ENCODE data around the gene PRKCE. TPM values are rescaled to one million over a fixed set of nuclear protein-coding genes. Genes with fewer than 3 reads are reported as not detected.

The PRKCE gene
- total RNA-seq, 4 donors from 2014 or later = 10.9 to 19.6 (median 14.9) TPM

DNA sequence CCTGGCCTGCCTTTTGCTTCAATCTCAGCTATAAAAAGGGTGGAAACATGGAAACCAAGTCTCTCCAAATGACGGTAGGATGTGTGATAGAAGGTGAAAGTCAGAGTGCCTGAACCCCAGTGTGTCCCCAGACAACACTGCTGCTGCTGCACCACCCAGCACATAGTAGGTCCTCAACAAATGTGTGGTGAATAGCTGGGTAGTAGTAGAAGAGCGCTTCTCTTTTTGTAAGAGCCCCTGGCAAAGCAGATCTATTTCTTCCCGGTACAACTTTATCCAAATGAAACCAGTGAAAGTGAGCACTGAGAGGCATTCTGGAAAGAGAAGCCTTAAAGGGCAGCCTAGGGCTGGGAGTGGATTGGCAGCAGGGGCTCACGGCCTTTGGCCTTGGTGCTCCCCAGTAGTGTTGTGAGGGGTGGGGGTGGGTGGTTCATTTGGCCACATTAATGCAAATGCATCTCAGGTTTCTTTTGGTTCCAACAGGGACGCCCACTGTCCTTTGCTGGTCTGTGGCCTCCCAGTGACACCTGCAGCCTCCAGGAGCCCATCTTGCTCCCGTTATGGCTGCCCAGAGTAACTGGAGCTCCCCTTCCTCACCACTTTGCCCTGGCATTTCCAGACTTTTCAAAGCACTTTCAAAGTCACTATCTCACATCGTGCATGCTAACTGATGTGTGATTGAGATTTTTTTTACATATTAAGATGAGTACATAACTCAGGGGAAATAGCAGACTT lies 341.4 kb downstream of the PRKCE start:
- TF ChIP-seq, protein P1, sequence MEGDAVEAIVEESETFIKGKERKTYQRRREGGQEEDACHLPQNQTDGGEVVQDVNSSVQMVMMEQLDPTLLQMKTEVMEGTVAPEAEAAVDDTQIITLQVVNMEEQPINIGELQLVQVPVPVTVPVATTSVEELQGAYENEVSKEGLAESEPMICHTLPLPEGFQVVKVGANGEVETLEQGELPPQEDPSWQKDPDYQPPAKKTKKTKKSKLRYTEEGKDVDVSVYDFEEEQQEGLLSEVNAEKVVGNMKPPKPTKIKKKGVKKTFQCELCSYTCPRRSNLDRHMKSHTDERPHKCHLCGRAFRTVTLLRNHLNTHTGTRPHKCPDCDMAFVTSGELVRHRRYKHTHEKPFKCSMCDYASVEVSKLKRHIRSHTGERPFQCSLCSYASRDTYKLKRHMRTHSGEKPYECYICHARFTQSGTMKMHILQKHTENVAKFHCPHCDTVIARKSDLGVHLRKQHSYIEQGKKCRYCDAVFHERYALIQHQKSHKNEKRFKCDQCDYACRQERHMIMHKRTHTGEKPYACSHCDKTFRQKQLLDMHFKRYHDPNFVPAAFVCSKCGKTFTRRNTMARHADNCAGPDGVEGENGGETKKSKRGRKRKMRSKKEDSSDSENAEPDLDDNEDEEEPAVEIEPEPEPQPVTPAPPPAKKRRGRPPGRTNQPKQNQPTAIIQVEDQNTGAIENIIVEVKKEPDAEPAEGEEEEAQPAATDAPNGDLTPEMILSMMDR (IDR thresholded peaks at IDR 0.05; ENCODE audit: low read depth) = no peak

DNA sequence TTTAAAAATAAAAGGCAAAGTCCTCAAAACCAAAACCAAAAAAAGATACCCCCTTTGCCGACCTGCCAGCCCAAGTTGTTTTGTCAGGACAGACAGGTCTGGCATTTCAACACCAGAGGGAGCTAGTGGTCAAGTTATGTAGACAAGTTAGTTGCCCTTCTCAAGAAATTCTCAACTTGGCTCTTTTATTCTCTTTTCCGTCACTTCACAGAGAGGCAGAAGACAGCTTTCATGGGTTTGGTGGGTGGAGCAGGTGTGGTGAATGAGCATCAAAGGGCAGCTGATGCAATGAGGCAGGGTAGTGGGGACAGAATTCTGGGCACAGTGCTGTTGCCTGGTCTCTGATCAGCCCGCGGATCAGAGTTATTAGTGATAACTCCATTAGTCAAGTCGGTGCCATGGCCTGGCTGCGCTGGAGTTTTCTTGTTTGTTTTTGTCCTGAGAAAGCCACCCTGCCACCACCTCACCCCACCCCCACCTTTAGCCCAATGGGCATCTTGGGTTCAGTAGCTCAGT lies 342.1 kb downstream of the PRKCE start:
- TF ChIP-seq, protein P1 (IDR thresholded peaks at IDR 0.05; ENCODE audit: low read depth) = no peak

DNA sequence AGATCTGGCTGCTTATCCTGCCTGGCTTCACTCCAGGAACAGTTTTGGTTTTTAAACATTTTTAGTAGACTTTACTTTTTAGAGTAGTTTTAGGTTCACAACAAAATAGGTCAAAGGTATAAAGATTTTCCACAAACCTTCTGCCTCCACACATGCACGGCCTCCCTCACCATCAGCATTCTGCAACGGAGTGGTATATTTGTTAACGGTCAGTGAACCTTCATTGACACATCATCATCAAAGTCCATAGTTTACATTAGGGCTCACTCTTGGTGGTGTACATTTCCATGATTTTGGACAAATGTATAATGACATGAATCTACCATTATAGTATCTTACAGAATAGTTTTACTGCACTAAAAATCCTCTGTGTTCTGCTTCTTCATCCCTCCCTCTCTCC lies 342.6 kb downstream of the PRKCE start:
- TF ChIP-seq, protein P1 (IDR thresholded peaks at IDR 0.05; ENCODE audit: low read depth) = no peak

DNA sequence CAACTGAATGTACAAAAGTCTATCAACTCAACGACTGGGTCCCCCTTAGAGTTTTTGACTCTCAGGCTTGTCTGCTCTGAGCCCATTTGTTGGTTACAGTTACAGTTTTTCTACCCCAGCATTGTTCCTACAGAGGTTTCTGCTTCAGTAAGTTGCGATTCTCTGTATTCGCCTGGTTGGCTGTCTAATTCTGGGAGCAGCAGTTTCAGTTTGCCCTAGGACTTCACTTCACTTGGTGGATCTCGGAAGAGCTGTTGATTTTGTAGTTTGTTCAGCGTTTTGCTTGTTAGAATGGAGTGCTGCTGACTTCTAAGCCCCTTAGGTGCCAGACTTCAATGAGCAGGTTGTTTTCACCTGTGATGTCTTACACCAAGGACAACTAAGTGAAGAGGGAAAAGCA lies 349.2 kb downstream of the PRKCE start:
- TF ChIP-seq, protein P1 (IDR thresholded peaks at IDR 0.05; ENCODE audit: low read depth) = no peak

DNA sequence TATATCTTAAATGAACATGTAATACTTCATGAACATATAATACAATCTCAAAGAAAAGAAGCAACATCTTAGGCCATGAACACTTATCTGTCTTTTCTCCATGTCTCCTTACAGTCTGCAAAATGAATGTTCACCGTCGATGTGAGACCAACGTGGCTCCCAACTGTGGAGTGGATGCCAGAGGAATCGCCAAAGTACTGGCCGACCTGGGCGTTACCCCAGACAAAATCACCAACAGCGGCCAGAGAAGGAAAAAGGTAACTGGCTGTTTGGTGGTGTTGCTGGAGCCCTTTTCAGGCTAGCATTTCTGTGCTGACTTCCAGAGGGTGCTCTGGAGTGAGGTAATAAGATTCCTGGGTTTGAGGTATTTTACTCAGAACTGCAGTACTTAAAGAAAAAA lies 349.8 kb downstream of the PRKCE start:
- TF ChIP-seq, protein P1 (IDR thresholded peaks at IDR 0.05; ENCODE audit: low read depth) = no peak

DNA sequence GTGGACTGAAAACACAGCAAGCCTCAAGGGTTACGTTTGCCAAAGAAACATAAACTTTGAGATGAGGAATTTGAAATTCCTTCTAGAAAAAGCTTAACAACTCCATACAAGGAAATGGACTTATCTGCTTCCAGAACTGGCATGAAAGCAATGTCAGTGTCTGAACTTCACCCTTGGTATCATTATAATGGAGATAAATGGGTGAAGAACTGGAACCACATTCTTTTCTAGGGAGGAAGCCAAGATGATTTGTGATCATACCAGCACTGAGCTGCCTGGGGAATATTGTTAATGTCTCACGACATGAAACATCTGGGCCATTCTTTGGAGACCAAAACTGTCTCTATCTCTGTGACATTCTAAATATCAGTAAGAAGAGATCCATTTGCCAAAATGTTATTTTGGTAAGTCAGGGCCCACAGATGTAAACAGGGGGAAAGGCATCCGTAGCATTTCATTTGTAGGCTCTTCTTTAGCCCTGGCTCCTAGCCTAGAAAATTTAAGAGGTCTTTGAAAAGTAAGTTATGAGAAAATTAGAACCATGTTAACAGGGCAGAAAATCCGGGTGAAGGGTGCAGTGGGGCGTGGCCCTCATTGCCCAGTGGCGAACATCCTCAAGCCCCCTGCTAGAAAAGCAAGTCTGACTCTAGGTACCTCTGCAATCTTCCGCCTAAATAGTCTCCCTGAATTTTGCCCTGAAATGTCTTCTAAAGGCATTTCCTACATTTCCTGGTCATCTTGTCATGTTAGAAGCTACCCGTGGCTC lies 350.4 kb downstream of the PRKCE start:
- TF ChIP-seq, protein P1 (IDR thresholded peaks at IDR 0.05; ENCODE audit: low read depth) = no peak

DNA sequence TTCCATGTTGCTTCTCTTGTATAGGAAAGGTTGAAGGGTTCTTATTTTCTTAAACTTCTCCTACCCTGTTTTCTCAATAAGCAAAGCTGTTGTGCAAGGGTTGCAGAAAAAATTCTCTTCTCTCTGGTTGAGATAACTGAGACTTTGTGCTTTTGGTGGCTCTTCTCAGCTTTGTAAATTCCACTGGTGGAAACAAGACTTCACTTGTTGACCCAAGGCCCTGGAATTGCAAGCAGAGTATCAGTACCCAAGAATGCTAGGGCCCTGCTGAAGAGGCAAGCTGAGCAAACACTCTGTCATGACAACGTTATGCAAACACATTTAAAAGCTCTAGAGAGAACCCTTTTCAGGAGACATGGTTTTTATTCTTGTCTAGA lies 351.0 kb downstream of the PRKCE start:
- TF ChIP-seq, protein P1 (IDR thresholded peaks at IDR 0.05; ENCODE audit: low read depth) = no peak
